NCI-H187 treated with DMSO at 0.1 percent for 48 hours (cell line): ENCODE measurements around the gene NOL4L.

Experiments used
- DNase-seq: peaks from one replicate; lab custom pipeline; 2025; lab: John Stamatoyannopoulos, UW

NOL4L gene

GRCh38 chr20:32483351-32484224 lies 101.5 kb downstream of the NOL4L start:
- DNase-seq, result peak; percentile 84

- DNase-seq, result no peak
Measured at GRCh38 chr20:32482442-32483261, 102.5 kb downstream of the NOL4L start.

GRCh38 chr20:32482143-32482441 lies 103.0 kb downstream of the NOL4L start:
- no peak for DNase-seq

GRCh38 chr20:32481311-32482142 lies 103.6 kb downstream of the NOL4L start:
- no peak for DNase-seq

- DNase-seq, result no peak
Measured at GRCh38 chr20:32480371-32481241, 104.5 kb downstream of the NOL4L start.

GRCh38 chr20:32479697-32480171 lies 105.4 kb downstream of the NOL4L start:
- no peak for DNase-seq

- DNase-seq, result no peak
Measured at GRCh38 chr20:32479012-32479411, 106.1 kb downstream of the NOL4L start.

GRCh38 chr20:32478576-32478975 lies 106.6 kb downstream of the NOL4L start:
- DNase-seq, result no peak

GRCh38 chr20:32477594-32478512 lies 107.3 kb downstream of the NOL4L start:
- DNase-seq, result no peak

GRCh38 chr20:32476684-32477593 lies 108.2 kb downstream of the NOL4L start:
- no peak for DNase-seq

- no peak for DNase-seq
Measured at GRCh38 chr20:32474967-32475811, 109.9 kb downstream of the NOL4L start.

GRCh38 chr20:32474717-32474966 lies 110.5 kb downstream of the NOL4L start:
- no peak for DNase-seq

GRCh38 chr20:32474009-32474716 lies 111.0 kb downstream of the NOL4L start:
- no peak for DNase-seq

- no peak for DNase-seq
Measured at GRCh38 chr20:32473231-32474008, 111.7 kb downstream of the NOL4L start.

GRCh38 chr20:32472581-32473207 lies 112.4 kb downstream of the NOL4L start:
- DNase-seq, result no peak

- no peak for DNase-seq
Measured at GRCh38 chr20:32470940-32471339, 114.2 kb downstream of the NOL4L start.
